Stimulated activated CD4-positive, alpha-beta T cell treated with anti-CD3 and anti-CD28 coated beads, Interleukin-4, amount 100 ng/mL, for 4 hours (primary cell): ENCODE measurements around the gene EPHB3.

Experiments used
- DNase-seq, 2 experiments: peaks; one replicate each; pipeline ENCODE4 v3.0.0-alpha.2; 2020

The EPHB3 gene

DNA sequence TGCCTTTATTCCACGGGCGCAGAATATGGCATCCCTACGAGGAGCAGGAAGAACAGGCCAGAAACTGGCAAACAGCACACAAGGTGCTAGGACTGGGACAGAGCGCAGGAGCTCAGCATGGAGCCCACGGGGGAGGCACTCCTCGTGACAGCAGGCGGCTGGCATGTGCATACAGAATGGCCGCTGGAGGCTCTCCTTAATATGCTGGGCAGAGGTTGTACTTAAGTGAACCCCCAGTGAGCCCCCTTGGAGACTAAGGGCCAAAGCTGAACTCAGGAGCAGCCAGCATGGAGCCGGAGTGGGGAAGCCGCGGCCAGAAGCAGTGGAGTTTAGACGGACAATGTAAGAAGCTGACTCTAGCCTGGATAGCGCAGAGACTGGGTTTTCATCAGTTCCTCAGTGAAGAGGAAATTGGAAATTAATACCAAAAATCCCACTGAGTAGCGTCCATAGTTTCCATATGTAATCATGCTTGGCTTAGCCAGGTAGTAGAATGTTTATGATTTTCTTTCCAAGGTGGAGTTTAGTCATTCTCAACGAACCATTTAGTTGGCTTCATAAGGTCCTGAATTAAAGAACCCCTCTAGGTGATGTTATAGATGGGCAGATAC, 69.4 kb downstream of the EPHB3 start:
- no peak for DNase-seq

DNA sequence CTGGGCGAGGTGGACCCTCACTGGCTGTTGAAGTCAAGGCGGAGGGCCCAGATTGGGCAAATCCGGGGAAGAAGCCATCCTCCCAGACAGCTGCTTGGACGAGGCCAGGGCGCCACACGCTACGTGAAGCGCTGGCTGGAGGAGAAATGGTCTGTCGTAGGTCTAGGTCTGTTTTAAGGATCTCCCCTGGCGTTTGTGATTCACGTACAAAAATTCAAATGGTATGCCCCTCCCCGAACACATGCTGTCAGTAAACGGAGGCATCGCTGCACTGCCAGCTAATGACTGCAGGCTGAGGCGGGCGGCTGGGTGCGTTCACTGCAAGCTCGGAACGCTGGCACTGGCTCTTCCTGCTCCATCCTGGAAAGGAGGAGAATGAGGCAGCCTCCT, 69.9 kb downstream of the EPHB3 start:
- no peak for DNase-seq
